Measurements from ENCODE around the gene SH3RF1.

- TF ChIP-seq CTCF (IDR thresholded peaks at IDR 0.05) (no peak), EZH2phosphoT487 (IDR thresholded peaks at IDR 0.05) (no peak), EZH2 (IDR thresholded peaks at IDR 0.05) (no peak)
Measured at GRCh38 chr4:169050881-169051760, 219.6 kb downstream of the SH3RF1 start.

All from neural progenitor cell (in vitro differentiated cells).